NOMO-1 treated with DMSO at 0.1 percent for 48 hours (cell line): ENCODE data around the gene AUTS2.

Experiments
- DNase-seq: peaks from one replicate; lab custom pipeline; 2025; ENCODE audit not compliant: unreplicated experiment; lab: John Stamatoyannopoulos, UW

The AUTS2 gene

GRCh38 chr7:70474639-70475234 is 876.5 kb downstream of the AUTS2 start:
- no peak for DNase-seq

GRCh38 chr7:70477036-70478010 is 879.0 kb downstream of the AUTS2 start:
- DNase-seq: no peak

GRCh38 chr7:70479153-70480021 is 881.1 kb downstream of the AUTS2 start:
- no peak for DNase-seq

- DNase-seq: no peak
These were observed 882.8 kb downstream of the AUTS2 start for GRCh38 chr7:70480927-70481569.

GRCh38 chr7:70481570-70482123 is 883.4 kb downstream of the AUTS2 start:
- DNase-seq: no peak

- no peak for DNase-seq
These were observed 886.0 kb downstream of the AUTS2 start for GRCh38 chr7:70484255-70484654.

DNA sequence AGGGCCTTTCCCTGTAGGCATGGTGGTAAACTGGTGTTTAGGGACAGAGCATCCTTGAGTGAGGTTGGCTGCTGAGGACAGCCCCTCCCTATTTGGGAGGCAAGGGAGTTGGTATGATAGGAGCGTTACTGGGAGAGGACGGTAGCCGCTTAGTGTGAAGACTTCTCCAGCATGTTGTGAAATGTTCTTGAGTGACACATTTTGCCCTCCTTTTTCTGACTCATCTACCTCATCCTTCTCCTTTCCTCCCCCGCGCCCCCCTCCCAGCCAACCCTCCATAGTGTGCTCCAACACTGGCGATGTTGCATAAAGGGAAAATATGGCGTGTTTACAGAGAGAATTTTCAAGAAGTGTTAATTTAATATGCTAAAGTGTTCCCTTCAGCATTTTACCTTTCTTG is 888.7 kb downstream of the AUTS2 start:
- no peak for DNase-seq

DNA sequence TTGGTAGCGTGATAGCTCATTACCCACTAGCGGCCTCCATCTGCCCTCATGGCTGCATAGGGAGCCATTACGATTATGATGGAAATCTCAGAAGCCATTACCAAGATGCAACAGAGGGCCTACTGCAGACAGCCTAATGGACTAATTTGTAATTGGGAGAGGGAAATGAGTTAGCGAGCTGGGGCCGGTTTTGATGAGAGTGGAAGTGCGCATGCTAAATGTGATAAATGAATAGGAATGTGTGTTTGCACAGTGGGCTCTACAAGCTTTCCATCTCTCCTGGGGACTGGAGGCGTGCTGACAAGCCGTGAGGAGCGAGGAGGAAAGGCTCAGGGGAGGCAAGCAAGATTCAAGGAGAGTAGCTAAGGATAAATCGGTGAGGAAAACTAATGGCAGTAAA is 889.2 kb downstream of the AUTS2 start:
- no peak for DNase-seq

DNA sequence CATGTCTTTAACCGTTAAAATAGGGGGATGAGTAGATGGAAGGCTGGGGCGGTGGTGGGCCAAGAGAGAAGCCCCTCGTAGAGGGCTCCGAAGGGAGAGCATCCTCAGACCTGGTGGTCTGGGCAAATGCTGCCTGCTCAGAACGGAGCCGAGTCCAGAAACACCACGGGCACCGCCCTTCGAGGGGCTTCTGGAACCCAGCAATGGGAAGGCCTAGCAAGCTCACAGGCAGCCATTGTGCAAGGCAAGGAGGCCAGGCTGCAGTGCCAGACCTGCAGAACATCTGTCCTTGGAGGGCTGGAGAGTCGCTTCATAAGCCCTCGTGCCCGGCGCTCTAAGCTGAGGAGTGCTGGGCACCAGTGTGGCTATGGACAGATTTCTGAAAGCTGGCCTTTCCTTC is 889.6 kb downstream of the AUTS2 start:
- DNase-seq: no peak

DNA sequence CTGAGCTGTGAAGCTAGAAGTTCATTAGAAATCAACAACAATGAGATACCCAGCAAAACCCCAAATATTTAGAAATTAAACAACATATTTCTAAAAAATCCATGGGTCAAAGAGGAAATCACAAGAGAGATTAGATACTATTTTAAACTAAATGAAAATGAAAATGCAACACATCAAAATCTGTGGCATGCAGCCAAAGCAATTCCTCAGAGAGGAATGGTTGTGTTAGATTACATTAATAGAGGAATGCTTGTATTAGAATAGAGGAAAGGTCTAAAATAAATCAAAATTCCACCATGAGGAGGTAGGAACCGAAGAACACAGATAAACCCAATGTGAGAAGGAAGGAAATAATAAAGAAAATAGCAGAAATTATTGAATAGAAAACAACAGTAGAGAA is 891.5 kb downstream of the AUTS2 start:
- no peak for DNase-seq

DNA sequence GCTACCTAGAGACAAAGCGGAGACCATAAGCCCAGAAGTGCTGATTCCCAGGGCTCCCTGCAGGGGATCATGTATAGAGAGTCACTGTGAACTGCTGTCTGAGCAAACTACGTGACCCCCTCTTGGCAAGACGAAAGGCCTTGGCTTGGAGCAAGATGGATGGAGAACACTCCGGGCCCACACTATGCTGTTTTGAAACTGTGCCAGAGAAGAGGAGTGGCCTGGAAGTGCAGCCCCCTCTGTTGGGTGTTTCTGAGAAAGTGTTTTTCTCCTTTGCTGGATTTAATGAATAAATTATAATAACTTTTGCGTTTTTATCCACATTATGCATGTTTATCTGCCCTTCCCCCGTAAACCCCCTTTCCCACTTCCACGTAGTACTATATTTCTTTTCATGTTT is 894.4 kb downstream of the AUTS2 start:
- no peak for DNase-seq

- no peak for DNase-seq
These were observed 896.2 kb downstream of the AUTS2 start for GRCh38 chr7:70494225-70495032.

DNA sequence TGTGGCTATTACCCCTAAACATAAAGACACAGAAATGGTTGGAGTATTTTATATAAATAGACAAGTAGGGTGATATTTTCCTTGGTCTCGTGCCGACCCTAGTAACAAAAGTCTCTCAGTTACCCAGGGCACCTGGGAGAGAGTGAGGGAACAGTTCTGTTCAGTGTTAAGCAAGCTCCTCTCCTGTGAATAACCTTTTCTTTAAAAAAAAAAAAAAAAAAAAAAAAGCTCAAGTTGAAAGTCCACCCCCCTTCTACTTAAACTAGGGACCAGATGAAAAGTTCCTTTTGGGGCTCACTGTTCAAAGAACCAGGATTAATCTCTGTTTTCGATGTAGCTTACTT is 896.7 kb downstream of the AUTS2 start:
- DNase-seq: no peak

DNA sequence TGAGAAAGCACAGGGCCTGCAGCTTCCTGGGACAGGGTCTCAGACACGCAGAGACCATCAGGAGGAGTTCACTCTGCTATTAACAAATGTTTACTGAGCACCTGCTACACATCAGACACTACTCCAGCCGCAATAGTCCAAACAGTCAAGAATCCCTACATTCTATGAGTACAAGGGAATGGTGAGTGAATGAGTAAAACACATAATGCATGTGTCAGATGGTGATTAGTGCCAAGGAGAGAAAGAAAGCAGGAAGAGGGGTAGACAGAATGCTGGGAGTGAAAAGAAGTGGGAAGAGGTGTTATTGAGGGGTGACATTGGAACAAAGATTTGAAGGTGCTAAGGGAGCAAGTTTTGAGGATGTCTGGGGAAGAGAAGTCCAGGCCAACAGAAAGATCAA is 899.5 kb downstream of the AUTS2 start:
- DNase-seq: no peak

GRCh38 chr7:70498232-70498992 is 900.1 kb downstream of the AUTS2 start:
- no peak for DNase-seq

- DNase-seq: no peak
These were observed 902.0 kb downstream of the AUTS2 start for GRCh38 chr7:70500261-70500660.

DNA sequence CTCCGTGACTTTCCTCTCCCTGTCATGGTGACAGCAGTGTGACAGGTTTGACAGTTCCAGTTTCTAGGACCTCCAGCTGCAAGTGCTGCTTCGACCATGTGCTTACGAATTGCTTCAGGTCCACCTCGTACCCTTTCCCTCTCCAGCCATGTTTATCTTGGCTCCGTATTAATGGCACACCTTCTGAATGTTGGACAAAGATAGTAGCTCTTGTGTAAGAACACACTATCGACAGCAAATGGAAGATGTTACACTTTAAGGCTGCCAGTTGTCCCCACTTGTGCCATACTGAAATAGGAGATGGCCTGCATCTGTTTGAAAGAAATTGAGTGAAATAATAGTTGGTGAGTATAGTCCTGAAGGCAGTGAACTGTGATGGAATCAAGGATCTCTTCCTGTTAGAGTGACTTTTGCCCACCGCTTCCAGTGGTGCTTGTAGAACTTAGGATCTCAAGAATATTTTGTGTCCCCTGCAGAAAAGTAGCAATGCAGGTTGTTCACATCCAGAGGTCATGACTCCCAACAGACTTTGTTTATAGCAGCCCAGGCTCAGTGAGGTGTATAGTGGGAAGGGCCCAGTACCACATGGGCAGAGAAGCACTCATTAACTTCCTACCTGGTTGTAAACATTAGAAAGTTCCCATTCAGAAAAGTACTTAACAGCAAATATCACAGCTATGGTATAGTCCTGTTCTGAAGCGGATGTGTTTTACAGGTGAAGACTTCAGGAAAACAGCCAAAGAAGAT is 904.0 kb downstream of the AUTS2 start:
- DNase-seq: no peak

GRCh38 chr7:70504254-70504653 is 906.0 kb downstream of the AUTS2 start:
- no peak for DNase-seq

DNA sequence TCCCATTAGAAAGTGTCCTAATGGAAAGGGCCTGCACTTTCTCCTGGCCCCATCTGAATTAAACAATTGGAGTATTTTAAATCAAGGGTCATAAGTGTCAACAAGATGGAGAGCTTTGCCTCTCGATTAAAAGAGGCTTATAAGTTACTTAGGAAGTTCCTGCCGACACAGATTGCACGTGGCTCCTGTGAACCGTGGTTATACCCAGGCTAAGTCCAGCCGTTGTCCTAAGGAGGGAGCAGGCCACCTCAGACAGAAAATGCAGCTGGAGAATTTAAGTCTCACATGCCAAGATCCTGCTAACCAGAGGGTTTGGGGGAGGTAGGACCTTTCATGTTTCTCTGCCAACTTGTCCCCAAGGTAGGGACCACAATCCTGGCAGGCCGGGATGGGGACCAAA is 907.2 kb downstream of the AUTS2 start:
- no peak for DNase-seq
